ENCODE measurements around the gene PSENEN. TPM values are rescaled to one million over a fixed set of nuclear protein-coding genes. Genes with fewer than 3 reads are reported as not detected.

The PSENEN gene
- total RNA-seq, 4 donors from 2014 or later = 22.2 to 45.8 (median 38.3) TPM

DNA sequence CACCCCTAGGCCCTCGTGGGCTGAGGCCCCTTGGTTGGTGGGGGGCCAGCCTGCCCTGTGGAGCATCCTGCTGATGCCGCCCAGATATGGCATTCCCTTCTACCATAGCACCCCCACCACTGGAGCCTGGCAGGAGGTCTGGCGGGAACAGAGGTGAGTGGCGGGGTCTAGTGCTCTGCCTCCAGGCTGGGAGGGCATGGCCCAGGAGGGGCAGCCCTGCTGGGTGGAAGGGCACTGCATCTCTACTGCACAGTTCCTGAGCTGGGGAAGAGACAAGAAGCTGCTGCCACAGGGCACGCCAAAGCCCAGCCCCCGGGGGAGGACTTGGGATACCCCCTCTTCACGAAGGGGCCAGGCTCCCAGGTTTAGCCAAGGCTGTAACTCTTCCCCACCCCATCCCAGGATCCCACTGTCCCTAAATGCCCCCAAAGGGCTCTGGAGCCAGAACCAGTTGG, 30.1 kb upstream of the PSENEN start:
- H3K4me3 ChIP-seq = peak overlapping the region in 3 of 4 donors; percentile 94 to 99 (median 97)
- no peaks in the 10 kb centered on the region for H3K27me3 ChIP-seq
- TF ChIP-seq, protein P1, sequence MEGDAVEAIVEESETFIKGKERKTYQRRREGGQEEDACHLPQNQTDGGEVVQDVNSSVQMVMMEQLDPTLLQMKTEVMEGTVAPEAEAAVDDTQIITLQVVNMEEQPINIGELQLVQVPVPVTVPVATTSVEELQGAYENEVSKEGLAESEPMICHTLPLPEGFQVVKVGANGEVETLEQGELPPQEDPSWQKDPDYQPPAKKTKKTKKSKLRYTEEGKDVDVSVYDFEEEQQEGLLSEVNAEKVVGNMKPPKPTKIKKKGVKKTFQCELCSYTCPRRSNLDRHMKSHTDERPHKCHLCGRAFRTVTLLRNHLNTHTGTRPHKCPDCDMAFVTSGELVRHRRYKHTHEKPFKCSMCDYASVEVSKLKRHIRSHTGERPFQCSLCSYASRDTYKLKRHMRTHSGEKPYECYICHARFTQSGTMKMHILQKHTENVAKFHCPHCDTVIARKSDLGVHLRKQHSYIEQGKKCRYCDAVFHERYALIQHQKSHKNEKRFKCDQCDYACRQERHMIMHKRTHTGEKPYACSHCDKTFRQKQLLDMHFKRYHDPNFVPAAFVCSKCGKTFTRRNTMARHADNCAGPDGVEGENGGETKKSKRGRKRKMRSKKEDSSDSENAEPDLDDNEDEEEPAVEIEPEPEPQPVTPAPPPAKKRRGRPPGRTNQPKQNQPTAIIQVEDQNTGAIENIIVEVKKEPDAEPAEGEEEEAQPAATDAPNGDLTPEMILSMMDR (IDR thresholded peaks at IDR 0.05 in 4 of 5, conservative IDR thresholded peaks at IDR 0.05 in 1 of 5) = no peak
- TF ChIP-seq POLR2A (IDR thresholded peaks at IDR 0.05) = no peak
- in situ Hi-C loops (cut with MboI; ENCODE audit: low sequenced_read_pairs in 4 of 4) = loop anchor here in 3 of 4 donors (10.0 to 25.0 kb wide), 3 partner anchors 171 to 219 kb away; partner anchors contain the start of genes TMEM147 (in 2 of the 3), GAPDHS (in 1 of the 3), LRFN3 (in 1 of the 3) and SBSN (in 1 of the 3)
- ATAC-seq (no peak), DNase-seq (no peak)
- peaks cover 21 to 25% of the 10 kb centered on the region in 2 donors for H3K4me1 ChIP-seq
- H3K36me3 ChIP-seq = peaks cover 0 to 6% of the 10 kb centered on the region in 2 donors
- intact Hi-C loops (cut with DNase I; ENCODE audit: low total_unique reads) = no loop called here
- H3K27ac ChIP-seq = peak overlapping the region in 3 of 4 donors; percentile 84 to 94 (median 89)
- H3K9me3 ChIP-seq = no peaks in the 10 kb centered on the region

- peak; percentile 18 to 25 for ATAC-seq
- Histone ChIP-seq H3K27me3 (no peaks in the 10 kb centered on the region), H3K9me3 (no peaks in the 10 kb centered on the region), H3K27ac (peak overlapping the region; percentile 84 to 95 (median 92)), H3K36me3 (peaks cover 0 to 15% of the 10 kb centered on the region in 2 donors), H3K4me1 (peaks cover 21 to 25% of the 10 kb centered on the region in 2 donors), H3K4me3 (peak overlapping the region; percentile 92 to 99 (median 96))
- TF ChIP-seq, protein P1 (IDR thresholded peaks at IDR 0.05 in 4 of 5, conservative IDR thresholded peaks at IDR 0.05 in 1 of 5) = no peak
- TF ChIP-seq POLR2A (IDR thresholded peaks at IDR 0.05) = peak in 1 of 2 donors; percentile 34
- intact Hi-C loops (cut with DNase I; ENCODE audit: low total_unique reads) = loop anchor here (1.0 to 2.0 kb wide), 3 partner anchors 67 to 167 kb away; partner anchors contain the start of genes COX6B1 and HAUS5
- DNase-seq = peak in 1 of 2 donors; percentile 29
- in situ Hi-C loops (cut with MboI; ENCODE audit: low sequenced_read_pairs in 4 of 4) = loop anchor here in 3 of 4 donors (10.0 to 25.0 kb wide), 3 partner anchors 171 to 219 kb away; partner anchors contain the start of genes TMEM147 (in 2 of the 3), GAPDHS (in 1 of the 3), LRFN3 (in 1 of the 3) and SBSN (in 1 of the 3)
These were observed 29.3 kb upstream of the PSENEN start for GRCh38 chr19:35715981-35716800.

DNA sequence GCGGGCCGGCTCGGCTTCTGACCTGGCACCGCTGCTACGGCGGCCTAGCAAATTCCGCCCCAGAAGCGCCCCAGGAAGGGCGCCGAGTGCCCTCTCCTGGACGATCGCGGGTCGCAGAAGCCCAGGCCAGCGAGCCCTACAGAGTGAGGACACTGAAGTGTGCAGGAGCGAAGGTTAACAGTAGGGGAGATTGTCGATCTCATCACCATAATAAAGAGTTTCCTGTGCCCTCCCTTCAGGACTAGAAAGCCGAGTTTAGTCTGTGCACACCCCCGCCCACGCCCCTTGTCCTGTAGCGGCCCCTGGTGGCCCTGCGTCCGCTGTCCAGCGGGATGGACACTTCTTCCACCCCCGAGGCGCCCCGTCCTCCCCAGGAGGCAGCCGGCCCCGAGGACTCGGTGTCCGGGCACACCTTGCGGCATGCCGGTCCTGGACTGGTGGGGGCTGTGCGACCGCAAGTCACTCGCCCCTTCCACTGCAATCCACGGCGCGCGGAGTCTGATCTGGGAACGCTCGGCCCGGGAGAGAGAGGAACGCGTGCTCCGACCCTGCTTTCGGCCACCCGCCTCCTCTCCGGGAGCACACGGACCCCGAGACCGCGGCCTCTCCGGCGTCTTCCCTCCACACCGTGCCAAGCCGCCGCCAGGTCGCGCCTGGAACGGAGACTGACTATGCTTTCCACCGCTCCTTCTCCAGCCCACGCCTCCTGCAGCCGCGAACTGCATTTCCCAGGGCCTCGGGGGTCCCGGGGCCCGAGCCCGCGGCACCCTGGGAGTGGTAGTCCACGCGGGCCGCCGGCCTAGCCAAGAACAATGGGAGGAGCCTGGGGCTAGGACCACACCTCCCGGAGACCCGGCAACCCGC, 28.4 kb upstream of the PSENEN start:
- peaks cover 21 to 25% of the 10 kb centered on the region in 2 donors for H3K4me1 ChIP-seq
- in situ Hi-C loops (cut with MboI; ENCODE audit: low sequenced_read_pairs in 4 of 4) (loop anchor here in 3 of 4 donors (10.0 to 25.0 kb wide), 3 partner anchors 172 to 218 kb away; partner anchors contain the start of genes TMEM147 (in 2 of the 3), GAPDHS (in 1 of the 3), LRFN3 (in 1 of the 3) and SBSN (in 1 of the 3)), intact Hi-C loops (cut with DNase I; ENCODE audit: low total_unique reads) (loop anchor here (1.0 to 2.0 kb wide), 10 partner anchors 15 to 214 kb away; partner anchors contain the start of genes COX6B1, HAUS5, PSENEN and TMEM147)

More for the DNA sequence above, 28.4 kb upstream of the PSENEN start:
- Histone ChIP-seq H3K9me3 (no peaks in the 10 kb centered on the region), H3K27me3 (no peaks in the 10 kb centered on the region), H3K27ac (peak overlapping the region; percentile 84 to 95 (median 92)), H3K4me3 (peak overlapping the region; percentile 92 to 99 (median 96)), H3K36me3 (peaks cover 0 to 21% of the 10 kb centered on the region in 2 donors)
- peak; percentile 45 to 48 for TF ChIP-seq POLR2A (IDR thresholded peaks at IDR 0.05)
- TF ChIP-seq, protein P1 (IDR thresholded peaks at IDR 0.05 in 4 of 5, conservative IDR thresholded peaks at IDR 0.05 in 1 of 5) = peak; percentile 97 to 99 (median 98)
- ATAC-seq (peak; percentile 82 to 84), DNase-seq (peak; percentile 75 to 82)

Measured in gastrocnemius medialis (tissue), 4 donors.